ENCODE data around the gene ZNF580.

The ZNF580 gene

GRCh38 chr19:55683449-55684261 lies 42.9 kb downstream of the ZNF580 start:
- no peak for TF ChIP-seq RAD21 (IDR thresholded peaks at IDR 0.05; ENCODE audit: low read depth)
- TF ChIP-seq TEAD4 (IDR thresholded peaks at IDR 0.05): no peak
- TF ChIP-seq TCF12 (IDR thresholded peaks at IDR 0.05; ENCODE audit: low read depth): no peak
- no peak for TF ChIP-seq FOXM1 (IDR thresholded peaks at IDR 0.05; ENCODE audit: borderline replicate concordance, low read depth)
- TF ChIP-seq TAF1 (IDR thresholded peaks at IDR 0.05; ENCODE audit: low read depth): no peak
- no peak for TF ChIP-seq CREB1 (IDR thresholded peaks at IDR 0.05; ENCODE audit: low read depth)
- no peak for TF ChIP-seq MAX (IDR thresholded peaks at IDR 0.05)
- TF ChIP-seq EP300 (IDR thresholded peaks at IDR 0.05; ENCODE audit: borderline replicate concordance): no peak
- TF ChIP-seq CEBPB (IDR thresholded peaks at IDR 0.05): no peak
- TF ChIP-seq REST (IDR thresholded peaks at IDR 0.05; ENCODE audit: low read depth): no peak
- TF ChIP-seq NFIC (IDR thresholded peaks at IDR 0.05): no peak
- no peak for TF ChIP-seq YY1 (IDR thresholded peaks at IDR 0.05; ENCODE audit: low read depth)
- no peak for TF ChIP-seq EGR1 (IDR thresholded peaks at IDR 0.05)
- TF ChIP-seq ZBTB7A (IDR thresholded peaks at IDR 0.05; ENCODE audit: low read depth): no peak
- no peak for TF ChIP-seq USF1 (IDR thresholded peaks at IDR 0.05)

- TF ChIP-seq NFIC (IDR thresholded peaks at IDR 0.05) (no peak), FOXM1 (IDR thresholded peaks at IDR 0.05; ENCODE audit: borderline replicate concordance, low read depth) (no peak), TAF1 (IDR thresholded peaks at IDR 0.05; ENCODE audit: low read depth) (no peak), TEAD4 (IDR thresholded peaks at IDR 0.05) (no peak), REST (IDR thresholded peaks at IDR 0.05; ENCODE audit: low read depth) (no peak), EGR1 (IDR thresholded peaks at IDR 0.05) (no peak), CREB1 (IDR thresholded peaks at IDR 0.05; ENCODE audit: low read depth) (no peak), CEBPB (IDR thresholded peaks at IDR 0.05) (no peak), YY1 (IDR thresholded peaks at IDR 0.05; ENCODE audit: low read depth) (no peak), EP300 (IDR thresholded peaks at IDR 0.05; ENCODE audit: borderline replicate concordance) (no peak)
Observed at GRCh38 chr19:55684946-55685681, 44.3 kb downstream of the ZNF580 start.

- no peak for TF ChIP-seq RAD21 (IDR thresholded peaks at IDR 0.05; ENCODE audit: low read depth)
- no peak for TF ChIP-seq EP300 (IDR thresholded peaks at IDR 0.05; ENCODE audit: borderline replicate concordance)
- TF ChIP-seq CEBPB (IDR thresholded peaks at IDR 0.05): no peak
- no peak for TF ChIP-seq TAF1 (IDR thresholded peaks at IDR 0.05; ENCODE audit: low read depth)
- no peak for TF ChIP-seq TEAD4 (IDR thresholded peaks at IDR 0.05)
- TF ChIP-seq ZBTB7A (IDR thresholded peaks at IDR 0.05; ENCODE audit: low read depth): no peak
- TF ChIP-seq REST (IDR thresholded peaks at IDR 0.05; ENCODE audit: low read depth): no peak
- TF ChIP-seq TCF12 (IDR thresholded peaks at IDR 0.05; ENCODE audit: low read depth): no peak
- no peak for TF ChIP-seq YY1 (IDR thresholded peaks at IDR 0.05; ENCODE audit: low read depth)
- TF ChIP-seq USF1 (IDR thresholded peaks at IDR 0.05): no peak
- TF ChIP-seq EGR1 (IDR thresholded peaks at IDR 0.05): no peak
- TF ChIP-seq CREB1 (IDR thresholded peaks at IDR 0.05; ENCODE audit: low read depth): no peak
- TF ChIP-seq MAX (IDR thresholded peaks at IDR 0.05): no peak
- TF ChIP-seq NFIC (IDR thresholded peaks at IDR 0.05): no peak
- no peak for TF ChIP-seq FOXM1 (IDR thresholded peaks at IDR 0.05; ENCODE audit: borderline replicate concordance, low read depth)
Observed at GRCh38 chr19:55685776-55686175, 45.0 kb downstream of the ZNF580 start.

All from Ishikawa (cell line).